T-helper 17 cell (primary cell): Measurements from ENCODE around the gene AUTS2. TPM values are rescaled to one million over a fixed set of nuclear protein-coding genes. Genes with fewer than 3 reads are reported as not detected.

ENCODE experiments used
- ATAC-seq: fragments of 150-1000 bp; cut with Tn5 transposase; 2 replicates; pipeline ENCODE4 v1.10.0; 2021; ENCODE audit warnings: mild to moderate bottlenecking, moderate library complexity
- DNase-seq, 3 donors: peaks; one replicate each; pipeline versions ENCODE4 v3.0.0 to v3.0.0-alpha.2; 2020 to 2021
- H3K9me3 ChIP-seq: one replicate; pipeline ENCODE4 v1.7.0; 2013; ENCODE audit warnings: low read length, mild to moderate bottlenecking; ENCODE audit not compliant: control insufficient read depth, poor library complexity, severe bottlenecking
- H3K27ac Mint-ChIP-seq: one replicate; pipeline ENCODE4 v1.8.0; 2022; ENCODE audit warnings: mild to moderate bottlenecking, moderate library complexity, mixed read lengths
- H3K27me3 Mint-ChIP-seq: one replicate; pipeline ENCODE4 v1.8.0; 2022; ENCODE audit warnings: mixed read lengths
- H3K36me3 Mint-ChIP-seq: one replicate; pipeline ENCODE4 v1.8.0; 2022; ENCODE audit warnings: low read depth, mixed read lengths
- H3K4me1 Mint-ChIP-seq: one replicate; pipeline ENCODE4 v1.8.0; 2022; ENCODE audit warnings: mild to moderate bottlenecking, mixed read lengths
- H3K4me3 Mint-ChIP-seq: one replicate; pipeline ENCODE4 v1.8.0; 2022; ENCODE audit warnings: mild to moderate bottlenecking, moderate library complexity, mixed read lengths
- total RNA-seq, 4 donors: library from RNA in 2 of 4; stranded (reverse) in 2 of 4; gene quantifications; one replicate each; pipeline ENCODE4 v1.2.3 and lab custom pipeline; 2022 to 2026

The AUTS2 gene
- total RNA-seq, 2 donors from 2014 or later = 84.2 to 89.5 TPM

DNA sequence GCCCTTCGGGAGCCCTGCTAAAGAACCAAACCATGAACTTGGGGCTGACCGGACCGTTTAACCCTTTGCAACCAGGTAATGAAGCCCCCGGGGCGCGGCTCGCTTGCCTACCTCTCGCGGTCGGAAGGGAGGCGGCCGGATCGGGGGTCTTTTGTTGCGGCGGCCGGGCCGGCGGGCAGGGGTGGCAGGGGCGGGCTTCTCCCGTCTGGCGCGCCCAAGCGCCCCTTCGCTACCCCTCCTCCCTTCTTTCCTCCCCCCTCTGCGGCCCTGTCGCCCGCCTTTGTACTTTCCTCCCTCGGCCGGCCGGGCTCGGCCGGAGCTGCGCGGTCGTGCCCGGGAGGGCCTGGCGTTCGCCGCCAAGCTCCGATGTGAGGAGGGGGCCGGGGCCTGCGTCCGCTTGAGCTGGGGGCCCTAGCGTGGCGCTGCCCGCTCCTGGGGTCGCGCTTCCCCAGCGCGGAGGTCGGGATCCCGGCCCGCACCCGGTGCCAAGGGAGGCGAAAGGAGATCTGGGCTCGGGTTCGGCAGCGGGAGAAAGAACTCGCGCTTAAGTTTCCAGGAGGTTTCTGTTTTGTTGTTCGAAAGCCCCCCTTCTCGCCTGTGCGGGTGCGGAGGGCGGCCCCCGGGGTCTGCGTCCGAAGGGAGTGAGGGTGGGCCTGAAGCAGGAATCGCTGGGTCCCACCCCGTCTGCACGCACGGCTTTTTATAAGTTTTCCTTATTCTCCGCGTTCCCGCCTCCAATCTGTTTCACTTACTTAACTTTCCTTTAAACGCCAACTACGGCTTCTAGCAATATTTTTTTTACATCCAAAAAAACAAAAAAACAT lies 1096.9 kb downstream of the AUTS2 start:
- Mint-ChIP-seq H3K27me3 (peaks cover 9% of the 10 kb centered on the region), H3K27ac (peak overlapping the region; percentile 91), H3K36me3 (peaks cover 2% of the 10 kb centered on the region), H3K4me3 (peak overlapping the region; percentile 96), H3K4me1 (peaks cover 10% of the 10 kb centered on the region)
- no peak for ATAC-seq
- H3K9me3 ChIP-seq = no peaks in the 10 kb centered on the region
- no peak for DNase-seq

DNA sequence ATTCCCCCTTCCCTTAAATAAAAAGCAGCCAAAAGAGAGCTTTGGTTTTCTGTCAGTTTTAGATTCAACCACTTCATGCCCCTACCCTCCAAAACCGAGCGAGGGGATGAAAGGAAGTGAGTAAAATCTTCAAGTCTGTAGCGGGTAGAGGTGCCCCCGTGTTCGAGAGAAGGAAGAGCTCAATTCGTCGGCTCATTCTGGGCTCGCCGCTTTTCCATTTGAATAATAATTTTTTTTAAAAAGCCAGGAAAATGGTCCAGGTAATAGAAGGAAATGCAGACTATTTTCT lies 1097.5 kb downstream of the AUTS2 start:
- peak overlapping the region; percentile 96 for H3K4me3 Mint-ChIP-seq
- DNase-seq = no peak
- H3K9me3 ChIP-seq = no peaks in the 10 kb centered on the region
- peaks cover 2% of the 10 kb centered on the region for H3K36me3 Mint-ChIP-seq
- H3K27ac Mint-ChIP-seq = peak overlapping the region; percentile 91
- peaks cover 9% of the 10 kb centered on the region for H3K27me3 Mint-ChIP-seq
- ATAC-seq = no peak
- H3K4me1 Mint-ChIP-seq = peaks cover 10% of the 10 kb centered on the region

DNA sequence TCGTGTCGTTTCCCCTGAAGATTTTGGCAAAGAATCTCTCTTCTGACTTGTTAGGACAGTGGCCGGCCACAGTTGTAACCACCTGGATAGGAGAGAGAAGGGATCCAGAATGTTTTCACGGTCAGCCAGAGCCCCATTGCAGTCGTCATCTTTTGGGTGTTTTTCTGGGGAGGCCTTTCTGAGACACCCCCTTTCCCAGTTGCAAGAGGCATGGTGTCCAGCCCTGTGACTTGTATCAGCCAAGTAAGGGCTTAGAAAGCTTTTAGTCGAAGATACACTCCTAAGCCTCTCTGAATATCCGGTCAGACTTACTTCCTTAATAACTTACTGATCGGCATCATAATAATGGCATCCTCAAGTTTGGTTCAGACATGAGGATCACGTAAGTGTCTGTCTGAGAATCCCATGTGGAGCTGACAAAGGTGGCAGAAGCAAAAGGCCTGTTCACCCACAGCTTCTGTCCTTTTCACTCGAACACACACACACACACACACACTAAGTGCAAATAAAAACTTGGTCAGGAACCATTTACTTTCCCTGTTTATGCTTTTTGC lies 1098.0 kb downstream of the AUTS2 start:
- H3K27ac Mint-ChIP-seq = peak overlapping the region; percentile 91
- ATAC-seq (no peak), DNase-seq (no peak)
- H3K36me3 Mint-ChIP-seq = peaks cover 2% of the 10 kb centered on the region
- peaks cover 9% of the 10 kb centered on the region for H3K27me3 Mint-ChIP-seq
- peak overlapping the region; percentile 96 for H3K4me3 Mint-ChIP-seq
- H3K4me1 Mint-ChIP-seq = peaks cover 10% of the 10 kb centered on the region
- no peaks in the 10 kb centered on the region for H3K9me3 ChIP-seq

DNA sequence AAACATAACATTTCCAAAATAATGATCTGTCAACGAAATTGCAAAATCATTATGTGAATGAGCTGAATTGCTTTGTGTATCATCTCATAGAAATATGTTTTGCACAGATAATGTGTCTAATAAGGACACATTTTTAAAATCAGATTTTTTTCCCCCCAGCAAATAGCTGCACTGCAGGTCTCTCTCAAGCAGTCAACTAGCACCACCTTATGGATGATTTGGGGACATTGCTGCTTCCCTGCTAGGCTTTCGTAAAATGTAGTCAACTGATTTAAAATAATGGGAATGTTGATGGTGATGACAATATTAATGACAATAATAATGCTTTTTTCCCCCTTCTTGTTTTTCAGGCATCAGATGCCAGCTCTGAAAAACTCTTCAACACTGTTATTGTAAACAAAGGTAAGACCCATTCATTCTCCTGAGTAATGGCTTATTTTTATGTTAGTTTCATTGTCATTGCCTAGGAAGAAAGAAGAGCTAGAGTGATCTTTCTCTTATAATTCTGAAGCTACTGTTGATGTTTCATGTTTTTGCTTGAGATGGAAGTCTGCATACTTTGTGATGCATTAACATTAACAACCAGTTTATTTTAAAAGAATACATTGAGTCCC lies 1100.1 kb downstream of the AUTS2 start:
- H3K27me3 Mint-ChIP-seq = peaks cover 5% of the 10 kb centered on the region
- peaks cover 11% of the 10 kb centered on the region for H3K4me1 Mint-ChIP-seq
- H3K36me3 Mint-ChIP-seq = peaks cover 2% of the 10 kb centered on the region
- H3K4me3 Mint-ChIP-seq = peak overlapping the region; percentile 57
- ATAC-seq = no peak
- H3K9me3 ChIP-seq = no peaks in the 10 kb centered on the region
- DNase-seq = no peak
- no peak overlapping the region for H3K27ac Mint-ChIP-seq

DNA sequence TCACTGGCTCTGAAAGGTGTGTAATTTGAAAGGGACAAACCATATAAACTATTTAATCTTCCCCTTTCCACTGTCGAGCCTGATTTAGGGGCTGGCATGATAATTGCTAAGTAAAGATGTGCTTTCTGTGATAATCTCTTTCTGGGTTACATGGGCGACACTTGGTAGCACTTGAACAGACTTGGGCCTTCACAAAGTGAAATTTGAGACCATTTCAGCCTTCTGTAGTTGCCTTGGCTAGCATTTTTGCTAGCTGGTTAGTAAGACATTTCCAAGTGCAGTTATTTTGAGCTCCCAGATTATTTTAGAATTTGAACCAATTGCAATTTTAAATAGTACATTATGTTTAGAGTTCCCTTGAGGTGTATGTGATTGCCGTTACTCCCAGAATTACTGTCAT lies 1101.0 kb downstream of the AUTS2 start:
- ATAC-seq (no peak), DNase-seq (no peak)
- no peaks in the 10 kb centered on the region for H3K9me3 ChIP-seq
- Mint-ChIP-seq H3K4me3 (no peak overlapping the region), H3K36me3 (peaks cover 2% of the 10 kb centered on the region), H3K27ac (no peak overlapping the region), H3K27me3 (peaks cover 5% of the 10 kb centered on the region), H3K4me1 (peaks cover 11% of the 10 kb centered on the region)

DNA sequence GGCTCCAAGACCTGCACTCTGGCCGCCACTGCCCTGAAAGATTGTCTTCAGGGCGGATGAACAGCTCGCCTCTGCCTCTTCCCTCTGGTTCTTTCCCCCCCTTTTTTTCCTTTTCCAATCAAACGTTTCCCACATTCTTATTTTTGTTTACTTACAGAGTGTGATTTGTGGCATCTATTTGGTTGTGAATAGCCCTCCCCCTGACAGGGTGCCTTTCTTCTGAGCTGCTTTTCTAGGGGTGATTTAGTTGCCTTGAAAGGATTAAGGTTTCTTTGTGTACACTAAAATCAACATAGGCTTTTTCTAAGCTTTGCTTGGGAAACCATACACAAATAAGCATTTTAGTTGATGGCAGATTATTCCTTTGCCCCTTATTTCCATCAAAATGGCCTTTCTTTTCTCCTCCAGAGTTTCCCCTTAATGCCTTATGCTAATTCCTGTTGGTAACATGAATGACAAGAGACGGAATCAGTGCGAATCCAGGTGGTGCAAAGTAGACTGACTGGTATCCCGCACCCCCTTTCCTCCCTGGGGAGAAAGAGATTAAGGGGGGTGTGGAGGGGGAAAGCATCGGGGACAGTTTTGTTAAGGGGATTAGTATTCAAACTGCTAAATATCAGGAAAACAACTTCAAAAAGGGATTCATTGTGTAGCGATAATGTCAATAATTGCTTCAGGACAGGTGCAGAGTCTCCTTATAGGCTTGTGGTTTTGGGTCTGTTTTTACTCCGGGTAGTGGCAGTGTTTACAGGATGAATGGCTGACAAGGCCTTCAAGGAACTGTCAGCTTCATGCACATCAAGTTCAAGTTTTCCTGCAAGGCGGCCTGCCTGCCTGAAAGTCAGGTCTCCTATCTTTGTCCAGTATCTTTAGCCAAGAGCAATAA lies 1102.0 kb downstream of the AUTS2 start:
- Mint-ChIP-seq H3K27me3 (peaks cover 5% of the 10 kb centered on the region), H3K4me1 (peaks cover 11% of the 10 kb centered on the region), H3K4me3 (no peak overlapping the region), H3K36me3 (peaks cover 2% of the 10 kb centered on the region), H3K27ac (no peak overlapping the region)
- no peaks in the 10 kb centered on the region for H3K9me3 ChIP-seq
- DNase-seq = no peak
- no peak for ATAC-seq

DNA sequence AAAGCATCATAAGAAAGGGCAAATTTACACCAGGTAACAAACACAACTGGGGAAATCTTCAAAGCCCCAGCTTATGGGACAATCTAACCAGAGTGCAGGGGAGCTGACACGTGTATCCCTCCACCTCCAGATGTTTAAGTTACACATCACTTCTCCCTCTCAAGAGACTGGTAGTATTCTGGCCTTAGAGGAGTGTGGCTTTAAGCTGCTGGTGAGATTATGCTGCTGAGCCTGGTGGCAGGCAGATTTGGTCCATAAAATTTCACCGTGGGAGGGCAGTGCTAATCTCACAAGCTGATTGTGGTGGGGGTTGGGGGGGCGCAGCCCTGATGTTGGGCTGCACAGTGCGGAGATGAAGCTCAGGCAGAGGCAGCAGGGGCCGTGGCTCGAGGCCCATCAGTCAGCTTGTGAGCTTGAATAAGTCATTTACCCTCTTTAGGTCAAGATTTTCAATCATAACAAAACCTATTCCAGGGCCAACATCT lies 1102.7 kb downstream of the AUTS2 start:
- no peak for ATAC-seq
- H3K4me3 Mint-ChIP-seq = no peak overlapping the region
- H3K4me1 Mint-ChIP-seq = peaks cover 13% of the 10 kb centered on the region
- no peaks in the 10 kb centered on the region for H3K9me3 ChIP-seq
- H3K27me3 Mint-ChIP-seq = no peaks in the 10 kb centered on the region
- no peaks in the 10 kb centered on the region for H3K36me3 Mint-ChIP-seq
- no peak for DNase-seq
- no peak overlapping the region for H3K27ac Mint-ChIP-seq

DNA sequence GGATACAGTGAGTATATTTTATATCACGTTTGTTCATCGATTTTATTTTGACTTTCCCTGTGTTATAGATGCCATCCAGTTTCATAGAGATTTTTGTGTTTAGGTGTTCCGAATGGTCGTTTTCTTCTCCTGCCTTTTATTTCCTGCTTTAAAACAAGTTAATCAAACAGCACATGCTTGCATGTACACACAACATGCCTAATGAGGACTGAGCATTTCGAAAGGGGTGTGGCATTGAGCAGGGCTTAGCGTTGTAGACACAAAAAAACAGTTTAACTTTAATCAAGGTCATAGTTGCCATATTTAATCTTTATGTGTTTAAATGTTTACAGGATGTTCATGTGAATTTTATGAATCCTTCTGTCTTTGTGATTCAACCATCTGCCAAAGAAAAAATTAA lies 1103.2 kb downstream of the AUTS2 start:
- peak overlapping the region; percentile 9 for H3K4me3 Mint-ChIP-seq
- peaks cover 13% of the 10 kb centered on the region for H3K4me1 Mint-ChIP-seq
- no peaks in the 10 kb centered on the region for H3K27me3 Mint-ChIP-seq
- no peaks in the 10 kb centered on the region for H3K9me3 ChIP-seq
- ATAC-seq (no peak), DNase-seq (no peak)
- no peaks in the 10 kb centered on the region for H3K36me3 Mint-ChIP-seq
- no peak overlapping the region for H3K27ac Mint-ChIP-seq

DNA sequence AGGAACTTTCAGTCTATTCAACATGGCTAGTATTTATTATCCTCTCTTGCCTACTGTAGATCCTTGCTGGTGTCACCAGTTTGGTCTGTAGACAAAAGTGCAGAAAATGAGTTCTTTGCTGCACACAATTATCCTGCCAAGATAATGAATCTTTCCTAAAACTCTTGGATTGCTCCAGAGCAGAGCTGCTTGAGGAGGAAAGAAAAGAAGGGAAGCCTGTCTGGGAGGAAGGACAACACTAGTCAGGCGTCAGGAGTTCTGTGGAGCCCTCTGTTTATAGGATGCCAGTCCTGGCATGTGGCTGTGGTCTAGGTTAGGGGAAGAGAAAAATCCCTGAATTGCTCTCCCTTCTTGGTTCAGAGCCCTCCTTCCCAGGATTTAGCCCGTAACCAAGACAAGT lies 1103.7 kb downstream of the AUTS2 start:
- no peak for ATAC-seq
- no peak for DNase-seq
- no peak overlapping the region for H3K4me3 Mint-ChIP-seq
- H3K9me3 ChIP-seq = no peaks in the 10 kb centered on the region
- no peaks in the 10 kb centered on the region for H3K27me3 Mint-ChIP-seq
- no peak overlapping the region for H3K27ac Mint-ChIP-seq
- peaks cover 10% of the 10 kb centered on the region for H3K4me1 Mint-ChIP-seq
- H3K36me3 Mint-ChIP-seq = no peaks in the 10 kb centered on the region

DNA sequence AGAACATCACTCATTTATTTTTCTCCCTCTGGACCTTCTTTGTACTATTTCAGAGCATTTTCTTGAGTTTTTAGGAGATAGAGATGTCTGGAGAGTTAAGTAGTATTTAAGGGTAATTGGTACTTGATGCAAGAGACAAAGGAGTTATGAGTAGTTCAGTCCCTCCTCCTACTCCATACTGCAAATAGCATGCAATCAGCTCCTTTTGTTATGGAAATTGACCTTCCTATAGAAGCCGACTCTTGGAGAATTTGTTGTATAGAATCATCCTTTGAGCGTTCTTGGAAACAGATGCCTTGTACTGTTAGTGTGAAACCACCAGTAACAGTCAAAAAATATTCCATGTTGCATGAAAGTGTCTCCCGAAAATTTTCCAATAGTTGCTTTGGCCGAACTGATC lies 1105.5 kb downstream of the AUTS2 start:
- no peaks in the 10 kb centered on the region for H3K9me3 ChIP-seq
- no peak overlapping the region for H3K4me3 Mint-ChIP-seq
- no peaks in the 10 kb centered on the region for H3K27me3 Mint-ChIP-seq
- no peak overlapping the region for H3K27ac Mint-ChIP-seq
- H3K36me3 Mint-ChIP-seq = no peaks in the 10 kb centered on the region
- ATAC-seq (no peak), DNase-seq (no peak)
- peaks cover 8% of the 10 kb centered on the region for H3K4me1 Mint-ChIP-seq

DNA sequence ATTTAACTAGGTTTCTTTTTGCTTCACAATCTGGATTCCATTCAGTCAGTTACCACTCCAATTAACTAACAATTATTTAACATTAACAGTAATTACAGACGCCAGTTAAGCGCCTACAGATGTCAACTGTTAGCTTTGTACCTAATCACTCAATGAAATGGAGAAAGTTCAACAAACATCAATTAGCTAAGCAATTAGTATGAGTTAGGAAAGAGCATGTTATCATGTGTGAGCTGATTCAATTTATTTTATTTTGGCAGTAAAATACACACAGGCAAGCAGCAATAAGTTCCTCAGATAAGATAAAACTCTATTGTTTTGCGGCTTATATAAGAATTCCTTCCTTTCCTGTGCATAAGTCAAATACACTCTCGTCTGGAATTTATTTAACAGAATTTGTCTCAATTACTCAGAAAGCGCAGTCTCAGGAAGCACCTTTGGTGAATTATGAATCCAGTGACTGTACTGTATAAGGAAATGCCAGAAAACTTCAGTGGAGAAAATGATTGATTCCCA lies 1106.6 kb downstream of the AUTS2 start:
- Mint-ChIP-seq H3K4me3 (no peak overlapping the region), H3K36me3 (no peaks in the 10 kb centered on the region), H3K4me1 (peaks cover 8% of the 10 kb centered on the region), H3K27me3 (no peaks in the 10 kb centered on the region), H3K27ac (peak overlapping the region; percentile 24)
- ATAC-seq (no peak), DNase-seq (no peak)
- H3K9me3 ChIP-seq = no peaks in the 10 kb centered on the region

DNA sequence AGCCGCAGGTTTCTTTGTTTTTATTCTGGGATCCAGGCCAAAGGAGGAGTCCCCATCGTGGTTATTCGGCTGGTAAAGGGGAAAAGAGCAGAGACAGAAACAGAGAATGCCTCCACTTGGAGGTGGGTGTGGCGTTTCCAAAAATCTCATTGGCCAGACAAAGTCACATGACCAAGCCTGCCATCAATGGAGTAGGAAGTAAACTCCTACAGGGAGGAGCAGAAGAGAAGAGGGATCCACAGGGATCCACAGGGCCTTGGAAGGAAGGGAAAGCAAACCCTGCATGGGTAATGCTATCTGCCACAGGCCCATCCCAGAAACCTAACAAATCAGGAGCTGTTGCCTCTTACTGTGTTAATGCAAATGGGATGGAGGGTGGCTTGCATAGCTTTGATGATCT lies 1107.9 kb downstream of the AUTS2 start:
- H3K36me3 Mint-ChIP-seq = no peaks in the 10 kb centered on the region
- no peak overlapping the region for H3K4me3 Mint-ChIP-seq
- ATAC-seq = no peak
- H3K27ac Mint-ChIP-seq = peak overlapping the region; percentile 5
- no peak for DNase-seq
- H3K4me1 Mint-ChIP-seq = peaks cover 10% of the 10 kb centered on the region
- H3K9me3 ChIP-seq = no peaks in the 10 kb centered on the region
- no peaks in the 10 kb centered on the region for H3K27me3 Mint-ChIP-seq

DNA sequence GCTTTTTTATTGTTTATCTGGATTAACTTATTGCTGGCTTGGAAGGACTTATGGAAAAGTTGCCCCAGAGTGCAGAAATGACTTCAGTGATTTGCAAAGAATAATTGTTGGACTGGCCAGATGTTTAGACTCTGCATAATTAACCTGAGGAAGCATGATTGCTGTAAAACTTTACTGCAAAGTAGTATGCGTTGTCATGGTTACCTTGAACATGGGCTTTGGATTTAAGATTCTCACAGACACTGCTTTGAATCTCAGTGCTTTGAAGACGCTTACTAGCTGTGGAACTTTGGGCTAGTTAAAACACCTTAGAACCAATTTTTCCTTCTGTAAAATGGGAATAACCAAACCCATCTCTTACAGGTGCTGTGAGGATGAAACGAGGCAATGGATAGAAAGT lies 1108.4 kb downstream of the AUTS2 start:
- H3K36me3 Mint-ChIP-seq = no peaks in the 10 kb centered on the region
- peaks cover 7% of the 10 kb centered on the region for H3K4me1 Mint-ChIP-seq
- ATAC-seq = no peak
- no peak overlapping the region for H3K4me3 Mint-ChIP-seq
- peak overlapping the region; percentile 5 for H3K27ac Mint-ChIP-seq
- H3K9me3 ChIP-seq = no peaks in the 10 kb centered on the region
- no peak for DNase-seq
- H3K27me3 Mint-ChIP-seq = no peaks in the 10 kb centered on the region
